T-helper 17 cell (primary cell): ENCODE data around the gene CDH4. TPM values are rescaled to one million over a fixed set of nuclear protein-coding genes. Genes with fewer than 3 reads are reported as not detected.

Experiments used
- ATAC-seq: fragments of 150-1000 bp; cut with Tn5 transposase; 2 replicates; pipeline ENCODE4 v1.10.0; 2021; ENCODE audit warnings: mild to moderate bottlenecking, moderate library complexity
- DNase-seq, 3 donors: peaks; one replicate each; pipeline versions ENCODE4 v3.0.0 to v3.0.0-alpha.2; 2020 to 2021
- H3K9me3 ChIP-seq: one replicate; pipeline ENCODE4 v1.7.0; 2013; ENCODE audit warnings: low read length, mild to moderate bottlenecking; ENCODE audit not compliant: control insufficient read depth, poor library complexity, severe bottlenecking
- H3K27ac Mint-ChIP-seq: one replicate; pipeline ENCODE4 v1.8.0; 2022; ENCODE audit warnings: mild to moderate bottlenecking, moderate library complexity, mixed read lengths
- H3K27me3 Mint-ChIP-seq: one replicate; pipeline ENCODE4 v1.8.0; 2022; ENCODE audit warnings: mixed read lengths
- H3K36me3 Mint-ChIP-seq: one replicate; pipeline ENCODE4 v1.8.0; 2022; ENCODE audit warnings: low read depth, mixed read lengths
- H3K4me1 Mint-ChIP-seq: one replicate; pipeline ENCODE4 v1.8.0; 2022; ENCODE audit warnings: mild to moderate bottlenecking, mixed read lengths
- H3K4me3 Mint-ChIP-seq: one replicate; pipeline ENCODE4 v1.8.0; 2022; ENCODE audit warnings: mild to moderate bottlenecking, moderate library complexity, mixed read lengths
- total RNA-seq, 4 donors: library from RNA in 2 of 4; stranded (reverse) in 2 of 4; gene quantifications; one replicate each; pipeline ENCODE4 v1.2.3 and lab custom pipeline; 2022 to 2026

The CDH4 gene
- total RNA-seq, 2 donors from 2014 or later = 0.55 to 0.67 TPM

- peaks cover 7% of the 10 kb centered on the region for H3K27me3 Mint-ChIP-seq
- H3K36me3 Mint-ChIP-seq = no peaks in the 10 kb centered on the region
- DNase-seq = no peak
- ATAC-seq = no peak
- H3K4me1 Mint-ChIP-seq = no peaks in the 10 kb centered on the region
- H3K27ac Mint-ChIP-seq = no peak overlapping the region
- H3K4me3 Mint-ChIP-seq = no peak overlapping the region
- H3K9me3 ChIP-seq = no peaks in the 10 kb centered on the region
Measured at GRCh38 chr20:61317966-61318530, 66.0 kb downstream of the CDH4 start.

- Mint-ChIP-seq H3K27me3 (peaks cover 7% of the 10 kb centered on the region), H3K27ac (no peak overlapping the region), H3K4me1 (no peaks in the 10 kb centered on the region), H3K4me3 (no peak overlapping the region), H3K36me3 (no peaks in the 10 kb centered on the region)
- ATAC-seq = no peak
- no peak for DNase-seq
- H3K9me3 ChIP-seq = no peaks in the 10 kb centered on the region
Measured at GRCh38 chr20:61320691-61321425, 68.8 kb downstream of the CDH4 start.

GRCh38 chr20:61321481-61321880, 69.4 kb downstream of the CDH4 start:
- no peak overlapping the region for H3K4me3 Mint-ChIP-seq
- H3K27ac Mint-ChIP-seq = no peak overlapping the region
- no peaks in the 10 kb centered on the region for H3K4me1 Mint-ChIP-seq
- no peak for DNase-seq
- peaks cover 7% of the 10 kb centered on the region for H3K27me3 Mint-ChIP-seq
- no peak for ATAC-seq
- H3K9me3 ChIP-seq = no peaks in the 10 kb centered on the region
- H3K36me3 Mint-ChIP-seq = no peaks in the 10 kb centered on the region

GRCh38 chr20:61322151-61322865, 70.2 kb downstream of the CDH4 start:
- no peaks in the 10 kb centered on the region for H3K36me3 Mint-ChIP-seq
- no peaks in the 10 kb centered on the region for H3K4me1 Mint-ChIP-seq

GRCh38 chr20:61324906-61325305, 72.8 kb downstream of the CDH4 start:
- H3K36me3 Mint-ChIP-seq = no peaks in the 10 kb centered on the region
- H3K4me1 Mint-ChIP-seq = no peaks in the 10 kb centered on the region
- DNase-seq (no peak), ATAC-seq (no peak)
- no peaks in the 10 kb centered on the region for H3K9me3 ChIP-seq
- H3K27me3 Mint-ChIP-seq = peaks cover 6% of the 10 kb centered on the region
- no peak overlapping the region for H3K27ac Mint-ChIP-seq
- H3K4me3 Mint-ChIP-seq = no peak overlapping the region

More at GRCh38 chr20:61322151-61322865, 70.2 kb downstream of the CDH4 start:
- H3K4me3 Mint-ChIP-seq = no peak overlapping the region
- no peak overlapping the region for H3K27ac Mint-ChIP-seq
- DNase-seq (no peak), ATAC-seq (no peak)
- no peaks in the 10 kb centered on the region for H3K9me3 ChIP-seq
- H3K27me3 Mint-ChIP-seq = peaks cover 7% of the 10 kb centered on the region

GRCh38 chr20:61325718-61326117, 73.7 kb downstream of the CDH4 start:
- no peak for DNase-seq
- H3K27ac Mint-ChIP-seq = no peak overlapping the region
- ATAC-seq = no peak
- no peaks in the 10 kb centered on the region for H3K36me3 Mint-ChIP-seq
- H3K9me3 ChIP-seq = no peaks in the 10 kb centered on the region
- no peak overlapping the region for H3K4me3 Mint-ChIP-seq
- H3K27me3 Mint-ChIP-seq = no peaks in the 10 kb centered on the region
- no peaks in the 10 kb centered on the region for H3K4me1 Mint-ChIP-seq

- H3K27me3 Mint-ChIP-seq = no peaks in the 10 kb centered on the region
- no peaks in the 10 kb centered on the region for H3K36me3 Mint-ChIP-seq
- H3K9me3 ChIP-seq = no peaks in the 10 kb centered on the region
- H3K4me3 Mint-ChIP-seq = no peak overlapping the region
- ATAC-seq (no peak), DNase-seq (peak in 2 of 3 donors; percentile 19 to 20)
- H3K27ac Mint-ChIP-seq = no peak overlapping the region
- no peaks in the 10 kb centered on the region for H3K4me1 Mint-ChIP-seq
Measured at GRCh38 chr20:61328911-61329558, 77.0 kb downstream of the CDH4 start.

GRCh38 chr20:61330441-61330840, 78.4 kb downstream of the CDH4 start:
- no peak for DNase-seq
- Mint-ChIP-seq H3K36me3 (no peaks in the 10 kb centered on the region), H3K4me1 (no peaks in the 10 kb centered on the region), H3K27ac (no peak overlapping the region), H3K27me3 (no peaks in the 10 kb centered on the region), H3K4me3 (no peak overlapping the region)
- ATAC-seq = no peak
- H3K9me3 ChIP-seq = no peaks in the 10 kb centered on the region

- no peaks in the 10 kb centered on the region for H3K36me3 Mint-ChIP-seq
- H3K4me1 Mint-ChIP-seq = no peaks in the 10 kb centered on the region
- no peak for ATAC-seq
- H3K9me3 ChIP-seq = no peaks in the 10 kb centered on the region
- H3K27ac Mint-ChIP-seq = no peak overlapping the region
- no peak overlapping the region for H3K4me3 Mint-ChIP-seq
- no peak for DNase-seq
- no peaks in the 10 kb centered on the region for H3K27me3 Mint-ChIP-seq
Measured at GRCh38 chr20:61331543-61331942, 79.5 kb downstream of the CDH4 start.

GRCh38 chr20:61332016-61332975, 80.2 kb downstream of the CDH4 start:
- no peaks in the 10 kb centered on the region for H3K4me1 Mint-ChIP-seq
- H3K9me3 ChIP-seq = no peaks in the 10 kb centered on the region
- H3K27ac Mint-ChIP-seq = no peak overlapping the region
- ATAC-seq (no peak), DNase-seq (no peak)
- no peak overlapping the region for H3K4me3 Mint-ChIP-seq
- no peaks in the 10 kb centered on the region for H3K27me3 Mint-ChIP-seq
- H3K36me3 Mint-ChIP-seq = no peaks in the 10 kb centered on the region

GRCh38 chr20:61333484-61334108, 81.5 kb downstream of the CDH4 start:
- H3K4me1 Mint-ChIP-seq = no peaks in the 10 kb centered on the region
- no peak overlapping the region for H3K27ac Mint-ChIP-seq
- no peak for ATAC-seq
- DNase-seq = no peak
- H3K27me3 Mint-ChIP-seq = peaks cover 5% of the 10 kb centered on the region
- H3K4me3 Mint-ChIP-seq = no peak overlapping the region
- no peaks in the 10 kb centered on the region for H3K9me3 ChIP-seq
- no peaks in the 10 kb centered on the region for H3K36me3 Mint-ChIP-seq

GRCh38 chr20:61340157-61340556, 88.1 kb downstream of the CDH4 start:
- DNase-seq (no peak), ATAC-seq (no peak)
- H3K36me3 Mint-ChIP-seq = no peaks in the 10 kb centered on the region
- no peaks in the 10 kb centered on the region for H3K4me1 Mint-ChIP-seq
- H3K9me3 ChIP-seq = no peaks in the 10 kb centered on the region
- no peak overlapping the region for H3K4me3 Mint-ChIP-seq
- H3K27me3 Mint-ChIP-seq = peaks cover 11% of the 10 kb centered on the region
- H3K27ac Mint-ChIP-seq = no peak overlapping the region
